ENCODE results near the gene KCNH1. TPM values are rescaled to one million over a fixed set of nuclear protein-coding genes. Genes with fewer than 3 reads are reported as not detected.

KCNH1 gene
- total and polyA plus RNA-seq, 2 of the 4 experiments (the other 2 are of a cell fraction), result 0.27 to 0.54 TPM

DNA sequence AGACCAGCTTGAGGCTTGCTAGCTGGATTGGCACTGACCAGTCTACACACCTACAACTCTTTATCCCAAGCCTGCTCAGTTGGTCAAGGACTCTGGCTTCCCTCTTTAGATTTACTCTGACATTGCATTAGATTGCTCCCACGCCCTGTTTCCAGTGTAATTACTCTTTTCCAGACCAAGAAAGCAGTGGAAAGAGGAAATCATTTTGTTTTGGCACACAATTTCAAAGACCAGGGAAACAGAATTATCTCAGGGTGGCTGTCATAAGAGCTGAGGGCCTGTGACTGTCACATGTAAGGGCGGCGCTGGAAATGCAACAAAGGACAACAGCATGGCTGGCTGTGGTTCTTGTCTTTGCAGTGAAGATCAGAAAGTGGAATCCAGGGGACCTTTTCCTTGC, 502.5 kb downstream of the KCNH1 start:
- TF ChIP-seq RAD21 (IDR thresholded peaks at IDR 0.05; ENCODE audit: low read length) (no peak), BHLHE40 (IDR thresholded peaks at IDR 0.05; ENCODE audit: low read depth, low read length) (no peak), MXI1 (IDR thresholded peaks at IDR 0.05; ENCODE audit: borderline replicate concordance, low read depth, low read length) (no peak), RCOR1 (IDR thresholded peaks at IDR 0.05; ENCODE audit: insufficient replicate concordance, low read length) (no peak), NFE2L2 (IDR thresholded peaks at IDR 0.05; ENCODE audit: low read depth, low read length) (no peak), MAZ (IDR thresholded peaks at IDR 0.05; ENCODE audit: borderline replicate concordance, low read depth, low read length) (no peak), FOS (IDR thresholded peaks at IDR 0.05; ENCODE audit: low read depth, low read length) (no peak), POLR2A (IDR thresholded peaks at IDR 0.05; ENCODE audit: low read depth, low read length) (no peak), RFX5 (IDR thresholded peaks at IDR 0.05; ENCODE audit: low read depth, low read length) (no peak), CHD1 (IDR thresholded peaks at IDR 0.05; ENCODE audit: low read depth, low read length) (no peak), CEBPB (IDR thresholded peaks at IDR 0.05; ENCODE audit: low read depth, low read length) (no peak), SMC3 (IDR thresholded peaks at IDR 0.05; ENCODE audit: low read depth, low read length) (no peak), USF2 (IDR thresholded peaks at IDR 0.05; ENCODE audit: low read depth, low read length) (no peak), CTCF (conservative IDR thresholded peaks at IDR 0.05; ENCODE audit: low read depth, low read length) (no peak), MAFK (IDR thresholded peaks at IDR 0.05; ENCODE audit: low read depth, low read length) (no peak)
- TF ChIP-seq, protein P1, sequence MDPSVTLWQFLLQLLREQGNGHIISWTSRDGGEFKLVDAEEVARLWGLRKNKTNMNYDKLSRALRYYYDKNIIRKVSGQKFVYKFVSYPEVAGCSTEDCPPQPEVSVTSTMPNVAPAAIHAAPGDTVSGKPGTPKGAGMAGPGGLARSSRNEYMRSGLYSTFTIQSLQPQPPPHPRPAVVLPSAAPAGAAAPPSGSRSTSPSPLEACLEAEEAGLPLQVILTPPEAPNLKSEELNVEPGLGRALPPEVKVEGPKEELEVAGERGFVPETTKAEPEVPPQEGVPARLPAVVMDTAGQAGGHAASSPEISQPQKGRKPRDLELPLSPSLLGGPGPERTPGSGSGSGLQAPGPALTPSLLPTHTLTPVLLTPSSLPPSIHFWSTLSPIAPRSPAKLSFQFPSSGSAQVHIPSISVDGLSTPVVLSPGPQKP (IDR thresholded peaks at IDR 0.05; ENCODE audit: borderline replicate concordance, low read depth, low read length), result no peak
- Histone ChIP-seq H3K18ac (ENCODE audit: low read depth, low read length) (no peak overlapping the region), H3K79me1 (ENCODE audit: low read depth in 1 of 2, low read length in 2 of 2) (no peaks in the 10 kb centered on the region), H3K36me3 (ENCODE audit: control insufficient read depth, insufficient read depth, low read length) (no peaks in the 10 kb centered on the region), H4K20me1 (ENCODE audit: insufficient read depth, low read length) (no peaks in the 10 kb centered on the region), H3K4ac (ENCODE audit: low read depth, low read length) (no peak overlapping the region), H2BK20ac (ENCODE audit: low read depth, low read length) (no peak overlapping the region), H4K8ac (ENCODE audit: low read depth in 2 of 2, low read length in 2 of 2) (no peak overlapping the region), H4K91ac (ENCODE audit: insufficient read depth, low read depth, low read length) (no peak overlapping the region), H3K4me1 (ENCODE audit: control insufficient read depth, insufficient read depth, low read length) (no peaks in the 10 kb centered on the region), H2AK5ac (ENCODE audit: low read depth, low read length) (no peak overlapping the region), H3K4me2 (ENCODE audit: low read depth, low read length) (no peak overlapping the region), H3K9me1 (ENCODE audit: insufficient read depth, low read length) (no peaks in the 10 kb centered on the region; the same call in 1 of the 2 replicates), H3K9ac (ENCODE audit: low read depth, low read length) (no peak overlapping the region), H3K56ac (ENCODE audit: extremely low read depth, insufficient read depth, low read length) (no peak overlapping the region), H2BK5ac (ENCODE audit: low read depth, low read length, poor library complexity, severe bottlenecking) (no peak overlapping the region), H2BK15ac (ENCODE audit: low read depth, low read length) (no peak overlapping the region), H3K27ac (ENCODE audit: insufficient read depth, low read length) (no peak overlapping the region), H4K5ac (ENCODE audit: low read depth, low read length) (no peak overlapping the region), H3K27me3 (ENCODE audit: control insufficient read depth, insufficient read depth, low read length) (no peaks in the 10 kb centered on the region), H3K14ac (replicated peaks; ENCODE audit: low read depth, low read length) (no peak overlapping the region), H3K9me3 (ENCODE audit: control insufficient read depth, insufficient read depth, low read length) (no peaks in the 10 kb centered on the region), H2BK120ac (ENCODE audit: low read depth, low read length) (no peak overlapping the region), H2AK9ac (replicated peaks; ENCODE audit: low read depth, low read length, poor library complexity) (no peak overlapping the region), H3K4me3 (ENCODE audit: insufficient read depth, low read depth, low read length) (no peak overlapping the region), H2AFZ (replicated peaks; ENCODE audit: low read length, poor library complexity) (no peak overlapping the region), H3K23ac (ENCODE audit: low read depth, low read length) (no peak overlapping the region)
- in situ Hi-C loops (cut with MboI; ENCODE audit: low sequenced_read_pairs) (no loop called here), dilution Hi-C loops (cut with HindIII; ENCODE audit: low sequenced_read_pairs, unreplicated experiment) (no loop called here), intact Hi-C loops (cut with micrococcal nuclease) (no loop called here)
- CTCF ChIA-PET, result no interaction called here
- no peak for DNase-seq
- BruUV-seq (replicated peaks), result no TSS peak
- POLR2A ChIA-PET (ENCODE audit: unreplicated experiment), result no interaction called here
- ATAC-seq (ENCODE audit: low read depth), result no peak
- WGBS, 2 experiments (ENCODE audit: extremely low coverage in 2 of 2, insufficient read length in 1 of 2), result no CpG with 5 or more reads among the region's 3 CpGs
